ENCODE results near the gene EPHA7. TPM values are rescaled to one million over a fixed set of nuclear protein-coding genes. Genes with fewer than 3 reads are reported as not detected.

EPHA7 gene
- total and polyA plus RNA-seq, 2 donors (not counting 3 experiments of a cell fraction or from before 2014, with no cell fraction given), result not detected

GRCh38 chr6:93219447-93219846 lies 199.9 kb downstream of the EPHA7 start:
- DNase-seq (ENCODE audit: low read depth, low spot score) (no peak), FAIRE-seq (no peak)
- H3K27me3 ChIP-seq (ENCODE audit: control insufficient read depth in 2 of 2, insufficient read depth in 2 of 2, low read length in 2 of 2), result no peaks in the 10 kb centered on the region
- H3K4me1 ChIP-seq (ENCODE audit: control insufficient read depth, extremely low read depth, insufficient read depth, low read length), result no peaks in the 10 kb centered on the region
- no peak for TF ChIP-seq GATA2 (IDR thresholded peaks at IDR 0.05; ENCODE audit: insufficient read depth, insufficient read length, low read depth, low read length)
- no peak for TF ChIP-seq CTCF (IDR thresholded peaks at IDR 0.05; ENCODE audit: extremely low read depth in 1 of 2, insufficient read depth in 1 of 2, low read depth in 1 of 2, low read length in 2 of 2)
- TF ChIP-seq MAX (IDR thresholded peaks at IDR 0.05; ENCODE audit: insufficient read depth, insufficient read length), result no peak
- no peak for TF ChIP-seq POLR2AphosphoS5 (IDR thresholded peaks at IDR 0.05; ENCODE audit: insufficient read depth, low read depth, low read length)
- TF ChIP-seq JUN (IDR thresholded peaks at IDR 0.05; ENCODE audit: borderline replicate concordance, insufficient read depth, insufficient read length, low read depth), result no peak
- H2AFZ ChIP-seq (ENCODE audit: low read depth, low read length), result no peak overlapping the region
- dilution Hi-C loops (cut with MboI; ENCODE audit: extremely low pct_ligation_motif_present, low sequenced_read_pairs), result no loop called here
- H3K79me2 ChIP-seq (ENCODE audit: control insufficient read depth, insufficient read depth, low read length), result no peaks in the 10 kb centered on the region
- H4K20me1 ChIP-seq (replicated peaks; ENCODE audit: control insufficient read depth, extremely low read depth, insufficient read depth, low read length), result no peaks in the 10 kb centered on the region
- no peak overlapping the region for H3K27ac ChIP-seq (ENCODE audit: insufficient read depth, low read depth, low read length)
- no peaks in the 10 kb centered on the region for H3K9me3 ChIP-seq (replicated peaks; ENCODE audit: control insufficient read depth, insufficient read depth, low read length)
- intact Hi-C loops (cut with micrococcal nuclease), result no loop called here
- CTCF ChIA-PET, result no interaction called here
- no peaks in the 10 kb centered on the region for H3K36me3 ChIP-seq (ENCODE audit: control insufficient read depth in 2 of 2, extremely low read depth in 1 of 2, insufficient read depth in 2 of 2, low read length in 2 of 2)
- H3K4me2 ChIP-seq (ENCODE audit: insufficient read depth, low read length), result no peak overlapping the region
- H3K9me1 ChIP-seq (replicated peaks; ENCODE audit: control insufficient read depth, extremely low read depth, insufficient read depth, low read length), result no peaks in the 10 kb centered on the region
- no peak overlapping the region for H3K9ac ChIP-seq (replicated peaks; ENCODE audit: extremely low read depth, insufficient read depth, low read length)
- POLR2A ChIA-PET, result no interaction called here
- BruUV-seq (replicated peaks), result no TSS peak
- no peak overlapping the region for H3K4me3 ChIP-seq (replicated peaks in 1 of 3; ENCODE audit: insufficient read depth in 1 of 3, low read depth in 1 of 3, low read length in 3 of 3)

- Histone ChIP-seq H3K27me3 (ENCODE audit: control insufficient read depth in 2 of 2, insufficient read depth in 2 of 2, low read length in 2 of 2) (no peaks in the 10 kb centered on the region), H3K36me3 (ENCODE audit: control insufficient read depth in 2 of 2, extremely low read depth in 1 of 2, insufficient read depth in 2 of 2, low read length in 2 of 2) (no peaks in the 10 kb centered on the region), H3K4me3 (replicated peaks in 1 of 3; ENCODE audit: insufficient read depth in 1 of 3, low read depth in 1 of 3, low read length in 3 of 3) (no peak overlapping the region), H3K9me1 (replicated peaks; ENCODE audit: control insufficient read depth, extremely low read depth, insufficient read depth, low read length) (no peaks in the 10 kb centered on the region), H3K4me2 (ENCODE audit: insufficient read depth, low read length) (no peak overlapping the region), H3K79me2 (ENCODE audit: control insufficient read depth, insufficient read depth, low read length) (no peaks in the 10 kb centered on the region), H3K9ac (replicated peaks; ENCODE audit: extremely low read depth, insufficient read depth, low read length) (no peak overlapping the region), H3K27ac (ENCODE audit: insufficient read depth, low read depth, low read length) (no peak overlapping the region), H3K4me1 (ENCODE audit: control insufficient read depth, extremely low read depth, insufficient read depth, low read length) (no peaks in the 10 kb centered on the region), H2AFZ (ENCODE audit: low read depth, low read length) (no peak overlapping the region), H3K9me3 (replicated peaks; ENCODE audit: control insufficient read depth, insufficient read depth, low read length) (no peaks in the 10 kb centered on the region), H4K20me1 (replicated peaks; ENCODE audit: control insufficient read depth, extremely low read depth, insufficient read depth, low read length) (no peaks in the 10 kb centered on the region)
- ChIA-PET POLR2A (no interaction called here), CTCF (no interaction called here)
- no peak for TF ChIP-seq JUN (IDR thresholded peaks at IDR 0.05; ENCODE audit: borderline replicate concordance, insufficient read depth, insufficient read length, low read depth)
- no peak for TF ChIP-seq FOS (IDR thresholded peaks at IDR 0.05; ENCODE audit: borderline replicate concordance, insufficient read depth, low read length)
- TF ChIP-seq MYC (IDR thresholded peaks at IDR 0.05; ENCODE audit: low read depth, low read length), result no peak
- no peak for TF ChIP-seq MAX (IDR thresholded peaks at IDR 0.05; ENCODE audit: insufficient read depth, insufficient read length)
- TF ChIP-seq GATA2 (IDR thresholded peaks at IDR 0.05; ENCODE audit: insufficient read depth, insufficient read length, low read depth, low read length), result no peak
- TF ChIP-seq CTCF (IDR thresholded peaks at IDR 0.05; ENCODE audit: extremely low read depth in 1 of 2, insufficient read depth in 1 of 2, low read depth in 1 of 2, low read length in 2 of 2), result no peak
- TF ChIP-seq POLR2A (IDR thresholded peaks at IDR 0.05; ENCODE audit: low read depth, low read length), result no peak
- TF ChIP-seq POLR2AphosphoS5 (IDR thresholded peaks at IDR 0.05; ENCODE audit: insufficient read depth, low read depth, low read length), result no peak
- TF ChIP-seq EZH2 (IDR thresholded peaks at IDR 0.05; ENCODE audit: borderline replicate concordance, low read depth, low read length, severe bottlenecking), result no peak
- dilution Hi-C loops (cut with MboI; ENCODE audit: extremely low pct_ligation_motif_present, low sequenced_read_pairs), result no loop called here
- no TSS peak for BruUV-seq (replicated peaks)
- FAIRE-seq (no peak), DNase-seq (ENCODE audit: low read depth, low spot score) (no peak)
- intact Hi-C loops (cut with micrococcal nuclease), result no loop called here
Measured at GRCh38 chr6:93218096-93218495, 201.3 kb downstream of the EPHA7 start.

Data from endothelial cell of umbilical vein (primary cell).